ENCODE data around the gene FAM3C.

Gene FAM3C

DNA sequence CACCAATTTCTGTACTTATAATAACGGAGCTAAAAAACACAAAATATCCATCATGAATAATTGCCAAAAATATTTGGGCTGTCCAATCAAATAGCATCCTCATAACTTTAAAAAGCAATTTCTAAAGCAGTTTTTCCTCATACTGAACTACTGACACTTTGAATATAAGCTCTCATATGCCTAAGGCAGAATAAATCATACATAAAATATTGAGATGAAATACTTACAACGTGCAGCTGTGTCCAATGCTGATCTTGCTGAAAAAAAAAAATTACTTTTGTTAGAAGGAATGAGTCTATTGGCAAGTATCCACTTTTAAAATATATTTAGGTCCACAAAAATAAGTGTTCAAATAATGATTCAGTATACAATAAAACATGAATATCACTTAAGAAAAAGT lies 24.2 kb downstream of the FAM3C start:
- Histone ChIP-seq H3K9me3 (ENCODE audit: control insufficient read depth, insufficient read depth, low read length) (no peaks in the 10 kb centered on the region), H3K79me2 (ENCODE audit: control insufficient read depth, low read length) (peaks cover 60% of the 10 kb centered on the region), H4K20me1 (ENCODE audit: control insufficient read depth, insufficient read depth, low read depth, low read length) (no peaks in the 10 kb centered on the region), H3K4me1 (ENCODE audit: control insufficient read depth, low read length) (peaks cover 99% of the 10 kb centered on the region), H3K36me3 (ENCODE audit: control insufficient read depth, low read length) (peaks cover 77% of the 10 kb centered on the region), H3K4me3 (ENCODE audit: low read length) (peak overlapping the region; percentile 62), H3F3A (ENCODE audit: control insufficient read depth, insufficient read depth) (peaks cover 49% of the 10 kb centered on the region), H3K27me3 (ENCODE audit: control insufficient read depth, low read length) (no peaks in the 10 kb centered on the region), H3K4me2 (ENCODE audit: low read length) (peak overlapping the region; percentile 68), H3K27ac (ENCODE audit: low read depth, low read length) (peak overlapping the region; percentile 95), H3K9me2 (replicated peaks; ENCODE audit: control insufficient read depth, low read length) (no peaks in the 10 kb centered on the region)
- TF ChIP-seq EZH2phosphoT487 (IDR thresholded peaks at IDR 0.05; ENCODE audit: borderline replicate concordance, low read length): no peak
- TF ChIP-seq, protein P1, sequence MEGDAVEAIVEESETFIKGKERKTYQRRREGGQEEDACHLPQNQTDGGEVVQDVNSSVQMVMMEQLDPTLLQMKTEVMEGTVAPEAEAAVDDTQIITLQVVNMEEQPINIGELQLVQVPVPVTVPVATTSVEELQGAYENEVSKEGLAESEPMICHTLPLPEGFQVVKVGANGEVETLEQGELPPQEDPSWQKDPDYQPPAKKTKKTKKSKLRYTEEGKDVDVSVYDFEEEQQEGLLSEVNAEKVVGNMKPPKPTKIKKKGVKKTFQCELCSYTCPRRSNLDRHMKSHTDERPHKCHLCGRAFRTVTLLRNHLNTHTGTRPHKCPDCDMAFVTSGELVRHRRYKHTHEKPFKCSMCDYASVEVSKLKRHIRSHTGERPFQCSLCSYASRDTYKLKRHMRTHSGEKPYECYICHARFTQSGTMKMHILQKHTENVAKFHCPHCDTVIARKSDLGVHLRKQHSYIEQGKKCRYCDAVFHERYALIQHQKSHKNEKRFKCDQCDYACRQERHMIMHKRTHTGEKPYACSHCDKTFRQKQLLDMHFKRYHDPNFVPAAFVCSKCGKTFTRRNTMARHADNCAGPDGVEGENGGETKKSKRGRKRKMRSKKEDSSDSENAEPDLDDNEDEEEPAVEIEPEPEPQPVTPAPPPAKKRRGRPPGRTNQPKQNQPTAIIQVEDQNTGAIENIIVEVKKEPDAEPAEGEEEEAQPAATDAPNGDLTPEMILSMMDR (IDR thresholded peaks at IDR 0.05; ENCODE audit: low read depth, low read length, poor library complexity, severe bottlenecking): no peak

DNA sequence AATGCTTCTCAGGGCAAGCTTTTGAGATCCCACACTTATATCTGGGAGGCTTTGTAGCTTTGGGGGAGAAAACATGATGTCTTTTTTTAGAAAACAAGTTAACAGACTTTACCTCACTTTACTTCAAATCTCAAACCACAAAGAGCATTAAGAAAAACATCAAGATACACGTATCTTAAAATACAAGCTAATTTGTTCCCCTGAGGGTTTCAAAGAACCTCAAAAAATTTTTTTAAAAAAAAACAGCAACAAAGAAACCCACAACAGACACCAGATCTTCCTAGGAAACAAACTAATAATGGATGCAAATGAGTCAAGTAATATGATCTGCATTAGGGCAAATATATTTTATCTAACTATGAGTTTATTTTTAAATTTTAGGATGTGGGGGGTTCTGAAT lies 24.7 kb downstream of the FAM3C start:
- H3K9me3 ChIP-seq (ENCODE audit: control insufficient read depth, insufficient read depth, low read length): no peaks in the 10 kb centered on the region
- no peaks in the 10 kb centered on the region for H3K27me3 ChIP-seq (ENCODE audit: control insufficient read depth, low read length)
- peak overlapping the region; percentile 95 for H3K27ac ChIP-seq (ENCODE audit: low read depth, low read length)
- H3K4me2 ChIP-seq (ENCODE audit: low read length): peak overlapping the region; percentile 68
- peaks cover 76% of the 10 kb centered on the region for H3K36me3 ChIP-seq (ENCODE audit: control insufficient read depth, low read length)
- peaks cover 45% of the 10 kb centered on the region for H3F3A ChIP-seq (ENCODE audit: control insufficient read depth, insufficient read depth)
- no peaks in the 10 kb centered on the region for H3K9me2 ChIP-seq (replicated peaks; ENCODE audit: control insufficient read depth, low read length)
- peaks cover 62% of the 10 kb centered on the region for H3K79me2 ChIP-seq (ENCODE audit: control insufficient read depth, low read length)
- TF ChIP-seq, protein P1 (IDR thresholded peaks at IDR 0.05; ENCODE audit: low read depth, low read length, poor library complexity, severe bottlenecking): no peak
- TF ChIP-seq EZH2phosphoT487 (IDR thresholded peaks at IDR 0.05; ENCODE audit: borderline replicate concordance, low read length): no peak
- H3K4me1 ChIP-seq (ENCODE audit: control insufficient read depth, low read length): peaks cover 99% of the 10 kb centered on the region
- H4K20me1 ChIP-seq (ENCODE audit: control insufficient read depth, insufficient read depth, low read depth, low read length): no peaks in the 10 kb centered on the region
- peak overlapping the region; percentile 62 for H3K4me3 ChIP-seq (ENCODE audit: low read length)

DNA sequence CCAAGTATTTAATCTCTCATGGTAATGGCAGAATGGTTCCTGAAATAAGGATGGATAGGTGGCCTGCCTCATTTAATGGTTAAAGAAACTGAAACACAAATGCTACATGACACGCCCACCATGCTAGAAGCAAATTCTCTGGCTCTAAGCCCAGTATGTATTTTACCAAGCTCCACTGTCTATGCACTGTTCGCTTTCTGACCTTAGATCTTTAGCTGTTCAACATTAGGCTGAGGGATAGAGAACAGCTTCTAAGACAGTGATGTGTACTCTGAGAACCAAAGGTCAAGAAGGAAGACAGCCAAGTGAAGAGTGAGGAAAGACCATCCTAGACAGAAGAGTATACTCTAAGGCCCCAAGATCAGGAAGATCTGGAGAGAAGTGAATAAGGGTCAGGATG lies 26.6 kb downstream of the FAM3C start:
- Histone ChIP-seq H3K27ac (ENCODE audit: low read depth, low read length) (peak overlapping the region; percentile 95), H3K4me2 (ENCODE audit: low read length) (peak overlapping the region; percentile 68)
- no peak for TF ChIP-seq EZH2phosphoT487 (IDR thresholded peaks at IDR 0.05; ENCODE audit: borderline replicate concordance, low read length)
- TF ChIP-seq, protein P1 (IDR thresholded peaks at IDR 0.05; ENCODE audit: low read depth, low read length, poor library complexity, severe bottlenecking): no peak

More for the DNA sequence above, 26.6 kb downstream of the FAM3C start:
- Histone ChIP-seq H3K9me3 (ENCODE audit: control insufficient read depth, insufficient read depth, low read length) (no peaks in the 10 kb centered on the region), H3K4me3 (ENCODE audit: low read length) (peak overlapping the region; percentile 62), H4K20me1 (ENCODE audit: control insufficient read depth, insufficient read depth, low read depth, low read length) (peaks cover 3% of the 10 kb centered on the region; the same call in 1 of the 2 replicates), H3K27me3 (ENCODE audit: control insufficient read depth, low read length) (no peaks in the 10 kb centered on the region), H3K36me3 (ENCODE audit: control insufficient read depth, low read length) (peaks cover 75% of the 10 kb centered on the region), H3K4me1 (ENCODE audit: control insufficient read depth, low read length) (peaks cover 88% of the 10 kb centered on the region), H3K79me2 (ENCODE audit: control insufficient read depth, low read length) (peaks cover 73% of the 10 kb centered on the region), H3F3A (ENCODE audit: control insufficient read depth, insufficient read depth) (peaks cover 37% of the 10 kb centered on the region), H3K9me2 (replicated peaks; ENCODE audit: control insufficient read depth, low read length) (no peaks in the 10 kb centered on the region)

Data from DOHH2 (cell line).